Measurements from ENCODE around the gene ZNF425. TPM values are rescaled to one million over a fixed set of nuclear protein-coding genes. Genes with fewer than 3 reads are reported as not detected.

ZNF425 gene
- total and polyA plus RNA-seq, 2 experiments from 2014 or later, result 4.3 to 5.0 TPM

DNA sequence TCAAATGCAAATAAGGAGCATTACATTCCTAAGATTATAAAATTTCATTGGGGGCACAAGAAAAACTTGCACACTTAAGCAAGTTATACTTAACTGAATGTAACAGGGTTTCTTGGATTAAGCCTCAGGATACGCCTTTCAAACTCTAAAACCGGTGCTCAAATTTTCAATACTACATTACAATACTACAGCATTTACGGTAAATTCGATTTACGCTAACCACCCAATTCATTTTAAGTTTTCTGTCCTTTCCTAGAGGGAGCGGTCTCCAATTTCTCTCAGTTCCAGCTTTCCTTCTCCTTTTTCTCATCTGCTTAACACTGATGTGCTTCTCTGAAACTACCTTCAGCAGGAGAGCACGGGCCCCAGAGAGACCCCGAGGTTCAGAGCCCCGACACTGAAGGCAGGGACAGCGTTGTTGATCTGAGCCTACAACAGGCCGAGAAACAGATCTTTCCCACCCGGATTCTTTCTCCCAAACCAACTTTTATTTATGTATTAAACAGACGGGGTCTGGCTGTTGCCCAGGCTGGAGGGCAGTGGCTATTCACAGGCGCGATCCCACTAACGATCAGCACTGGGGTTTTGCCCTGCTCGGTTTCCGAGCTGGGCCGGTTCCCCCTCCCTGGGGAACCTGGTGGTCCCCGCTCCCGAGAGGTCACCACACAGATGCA is 798 bp downstream of the ZNF425 start (continued):
- no peak for TF ChIP-seq REST (IDR thresholded peaks at IDR 0.05; ENCODE audit: unreplicated experiment)
- no peak for TF ChIP-seq STAT1 (IDR thresholded peaks at IDR 0.05; ENCODE audit: unreplicated experiment)
- TF ChIP-seq JUNB (IDR thresholded peaks at IDR 0.05; ENCODE audit: unreplicated experiment), result no peak
- no peak for TF ChIP-seq NANOG (IDR thresholded peaks at IDR 0.05; ENCODE audit: borderline replicate concordance)
- TF ChIP-seq CREB1 (CRISPR knock-in tag; IDR thresholded peaks at IDR 0.05; ENCODE audit: low read depth), result no peak
- no peak for TF ChIP-seq ZNF114 (CRISPR knock-in tag; IDR thresholded peaks at IDR 0.05)
- no peak for TF ChIP-seq ZNF331 (CRISPR knock-in tag; IDR thresholded peaks at IDR 0.05; ENCODE audit: low read depth)
- no peak for TF ChIP-seq CTCF (conservative IDR thresholded peaks at IDR 0.05; ENCODE audit: low read depth in 2 of 2)
- no peak for TF ChIP-seq EZH2 (IDR thresholded peaks at IDR 0.05; ENCODE audit: low read depth, unreplicated experiment)
- TF ChIP-seq, protein P1, sequence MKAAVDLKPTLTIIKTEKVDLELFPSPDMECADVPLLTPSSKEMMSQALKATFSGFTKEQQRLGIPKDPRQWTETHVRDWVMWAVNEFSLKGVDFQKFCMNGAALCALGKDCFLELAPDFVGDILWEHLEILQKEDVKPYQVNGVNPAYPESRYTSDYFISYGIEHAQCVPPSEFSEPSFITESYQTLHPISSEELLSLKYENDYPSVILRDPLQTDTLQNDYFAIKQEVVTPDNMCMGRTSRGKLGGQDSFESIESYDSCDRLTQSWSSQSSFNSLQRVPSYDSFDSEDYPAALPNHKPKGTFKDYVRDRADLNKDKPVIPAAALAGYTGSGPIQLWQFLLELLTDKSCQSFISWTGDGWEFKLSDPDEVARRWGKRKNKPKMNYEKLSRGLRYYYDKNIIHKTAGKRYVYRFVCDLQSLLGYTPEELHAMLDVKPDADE (IDR thresholded peaks at IDR 0.05), result no peak
- no peak for TF ChIP-seq EZH2phosphoT487 (IDR thresholded peaks at IDR 0.05; ENCODE audit: unreplicated experiment)

GRCh38 chr7:149109969-149110368 is 16.2 kb downstream of the ZNF425 start:
- Histone ChIP-seq H3K4me3 (no peak overlapping the region), H3K27ac (ENCODE audit: low read depth) (no peak overlapping the region), H3K4me1 (ENCODE audit: insufficient read depth) (no peaks in the 10 kb centered on the region), H4K20me1 (replicated peaks; ENCODE audit: insufficient read depth) (no peaks in the 10 kb centered on the region), H3K79me2 (replicated peaks; ENCODE audit: insufficient read depth) (no peaks in the 10 kb centered on the region), H3K27me3 (ENCODE audit: insufficient read depth) (no peaks in the 10 kb centered on the region), H3K36me3 (ENCODE audit: insufficient read depth) (no peaks in the 10 kb centered on the region), H3K4me2 (no peak overlapping the region), H3F3A (replicated peaks; ENCODE audit: low read depth) (0 out of 2 replicates have a peak, but pooled peaks cover 3% of the 10 kb centered on the region), H3K9me2 (ENCODE audit: insufficient read depth) (no peaks in the 10 kb centered on the region), H2AFZ (no peak overlapping the region)
- Mint-ChIP-seq H3K27me3 (ENCODE audit: insufficient read depth, low read depth, poor library complexity) (peaks cover 5% of the 10 kb centered on the region), H3K4me1 (no peaks in the 10 kb centered on the region), H3K9me3 (no peaks in the 10 kb centered on the region), H3K4me3 (no peak overlapping the region), H3K36me3 (ENCODE audit: low read depth) (peaks cover 19% of the 10 kb centered on the region), H3K27ac (no peak overlapping the region)
- DNase-seq (ENCODE audit: low spot score), result no peak
- ATAC-seq, result no peak
- TF ChIP-seq ZNF114 (CRISPR knock-in tag; IDR thresholded peaks at IDR 0.05) (no peak), CREB1 (CRISPR knock-in tag; IDR thresholded peaks at IDR 0.05; ENCODE audit: low read depth) (no peak), JUNB (IDR thresholded peaks at IDR 0.05; ENCODE audit: unreplicated experiment) (no peak), STAT1 (IDR thresholded peaks at IDR 0.05; ENCODE audit: unreplicated experiment) (no peak), POLR2AphosphoS5 (IDR thresholded peaks at IDR 0.05; ENCODE audit: low read depth) (no peak), CTCF (conservative IDR thresholded peaks at IDR 0.05; ENCODE audit: low read depth in 2 of 2) (no peak), NANOG (IDR thresholded peaks at IDR 0.05; ENCODE audit: borderline replicate concordance) (no peak)

Data from GM23338 (cell line).